ENCODE measurements around the gene AMPD3.

Gene AMPD3

DNA sequence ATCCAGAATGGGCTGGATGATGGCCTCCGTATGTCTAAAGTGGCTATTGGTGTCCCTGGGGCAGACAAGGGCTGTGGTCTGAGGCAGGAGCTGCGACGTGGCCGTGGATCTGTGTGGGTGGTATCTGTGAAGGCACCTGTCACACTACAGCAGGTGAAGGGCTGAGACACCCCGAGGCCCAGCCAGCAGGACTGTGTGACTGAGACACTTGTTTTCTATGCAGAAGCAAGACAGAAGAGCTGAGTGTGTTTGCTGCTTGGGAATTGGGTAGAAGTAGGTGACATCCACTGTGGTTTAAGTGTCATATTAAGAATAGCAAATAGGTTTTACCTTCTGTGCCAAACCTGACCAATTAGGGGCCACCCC is 35.0 kb downstream of the AMPD3 start:
- no peak for DNase-seq

GRCh38 chr11:10490398-10491241 is 35.6 kb downstream of the AMPD3 start:
- DNase-seq = no peak

DNA sequence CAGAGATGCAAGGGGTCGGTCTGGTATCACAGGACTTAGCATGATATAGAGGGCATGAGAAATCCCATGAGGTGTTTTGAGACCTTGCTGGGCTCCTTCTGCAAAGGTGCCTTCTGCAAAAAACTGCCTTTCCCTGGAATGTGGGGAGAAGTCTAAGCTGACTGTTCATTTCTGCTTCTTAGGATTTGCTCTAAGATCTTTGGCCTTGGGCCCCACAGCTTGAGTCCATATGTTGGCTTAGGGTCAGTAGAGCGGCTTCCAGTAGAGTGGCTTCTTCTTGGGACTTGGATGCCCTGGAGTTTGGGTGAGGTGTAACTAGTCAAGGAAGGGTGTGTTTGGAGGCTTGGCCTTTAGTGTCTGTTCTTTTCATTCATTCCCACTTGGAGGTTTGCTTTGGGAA is 37.0 kb downstream of the AMPD3 start:
- DNase-seq = no peak

DNA sequence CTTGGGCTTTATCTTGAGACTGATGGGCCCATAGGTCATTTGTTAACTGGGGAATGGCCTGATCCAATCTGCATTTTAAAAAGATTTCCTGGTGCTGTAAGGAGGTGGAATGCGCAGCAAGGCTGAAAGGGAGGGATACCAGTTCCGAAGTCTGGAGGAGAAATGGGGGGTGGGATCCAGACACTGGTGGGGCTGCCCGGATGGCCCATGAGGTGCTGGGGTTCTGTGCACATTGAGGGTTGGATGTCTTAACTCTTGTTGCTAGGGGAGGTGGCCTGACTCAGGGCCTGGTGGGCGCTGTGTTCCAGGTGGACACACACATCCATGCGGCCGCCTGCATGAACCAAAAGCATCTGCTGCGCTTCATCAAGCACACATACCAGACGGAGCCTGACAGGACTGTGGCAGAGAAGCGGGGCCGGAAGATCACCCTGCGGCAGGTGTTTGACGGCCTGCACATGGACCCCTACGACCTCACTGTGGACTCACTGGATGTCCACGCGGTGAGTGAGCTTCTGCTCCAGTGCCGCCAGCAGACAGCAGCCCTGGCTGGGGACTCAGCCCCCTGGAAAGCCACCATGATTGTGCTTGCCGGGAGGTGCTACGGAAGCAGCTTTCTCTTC is 38.1 kb downstream of the AMPD3 start:
- DNase-seq = no peak

DNA sequence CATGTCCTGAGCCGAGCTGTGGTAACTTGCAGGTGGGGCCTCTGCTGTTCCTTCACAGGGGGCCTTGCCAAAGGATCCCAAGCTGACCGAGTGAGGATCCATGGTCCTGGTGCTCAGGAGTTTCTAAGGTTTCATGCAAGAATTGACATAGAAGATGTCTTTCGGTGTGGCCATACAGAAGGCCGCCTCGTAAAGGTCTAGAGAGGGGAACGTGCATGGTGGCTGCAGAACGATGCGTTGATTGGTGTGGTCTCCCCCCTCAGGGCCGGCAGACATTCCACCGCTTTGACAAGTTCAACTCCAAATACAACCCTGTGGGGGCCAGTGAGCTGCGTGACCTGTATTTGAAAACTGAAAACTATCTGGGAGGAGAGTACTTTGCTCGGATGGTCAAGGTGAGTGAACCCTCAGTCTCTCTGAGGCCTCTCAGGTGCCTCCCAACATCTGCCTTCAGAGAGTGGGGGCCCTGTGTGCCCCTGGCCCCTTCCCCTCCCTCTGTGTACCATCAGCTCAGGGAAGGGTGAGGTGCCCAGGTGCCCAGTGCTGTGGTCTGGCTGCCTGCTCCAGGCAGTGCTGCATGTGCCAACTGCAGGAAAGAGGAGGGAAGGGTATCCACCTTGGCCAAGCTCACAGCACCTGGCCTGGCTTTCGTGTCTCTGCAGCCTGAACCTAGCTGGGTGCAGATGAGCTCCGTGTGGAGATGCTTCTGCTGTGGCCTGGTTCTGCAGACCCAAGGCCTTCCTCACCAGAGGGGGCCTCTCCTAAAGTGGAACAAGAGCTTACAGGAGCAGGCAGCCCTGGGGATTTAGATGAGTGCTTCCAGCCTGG is 39.8 kb downstream of the AMPD3 start:
- DNase-seq = no peak

DNA sequence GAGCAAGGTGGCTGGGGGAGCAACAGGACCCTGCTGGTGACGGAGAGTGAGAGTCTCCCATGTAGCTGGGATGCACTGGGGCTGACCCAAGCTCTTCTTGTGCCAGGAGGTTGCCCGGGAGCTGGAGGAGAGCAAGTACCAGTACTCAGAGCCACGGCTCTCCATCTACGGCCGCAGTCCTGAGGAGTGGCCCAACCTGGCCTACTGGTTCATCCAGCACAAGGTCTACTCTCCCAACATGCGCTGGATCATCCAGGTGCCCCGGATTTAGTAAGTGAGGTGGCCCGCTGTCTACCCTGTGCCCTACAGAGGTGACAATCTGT is 40.4 kb downstream of the AMPD3 start:
- no peak for DNase-seq

DNA sequence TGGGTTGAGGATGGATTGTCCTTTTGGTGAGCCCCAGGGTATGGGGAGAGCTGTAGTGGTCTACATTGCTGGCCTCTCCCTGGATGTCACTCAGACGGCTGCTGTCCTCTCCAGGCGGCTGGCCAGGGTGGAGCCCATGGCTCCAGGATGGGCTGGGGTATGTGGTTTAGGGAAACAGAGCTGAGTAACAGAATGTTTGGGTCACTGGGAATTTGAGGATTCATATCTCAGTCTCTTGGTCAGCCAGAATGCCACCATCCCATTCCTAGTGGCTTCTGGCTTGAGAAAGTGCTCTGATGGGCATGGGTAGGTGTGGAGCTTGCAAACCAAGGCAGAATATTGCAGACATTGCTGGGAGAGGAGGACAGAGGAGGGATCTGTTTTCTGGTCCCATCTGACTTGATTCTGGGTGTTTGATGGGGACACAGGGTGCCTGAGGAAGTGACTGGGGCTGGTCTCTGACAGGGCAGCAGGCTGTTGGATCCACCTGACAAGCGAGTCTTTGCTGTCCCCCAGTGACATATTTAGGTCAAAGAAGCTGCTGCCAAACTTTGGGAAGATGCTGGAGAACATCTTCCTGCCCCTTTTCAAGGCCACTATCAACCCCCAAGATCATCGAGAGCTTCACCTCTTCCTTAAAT is 41.4 kb downstream of the AMPD3 start:
- no peak for DNase-seq

DNA sequence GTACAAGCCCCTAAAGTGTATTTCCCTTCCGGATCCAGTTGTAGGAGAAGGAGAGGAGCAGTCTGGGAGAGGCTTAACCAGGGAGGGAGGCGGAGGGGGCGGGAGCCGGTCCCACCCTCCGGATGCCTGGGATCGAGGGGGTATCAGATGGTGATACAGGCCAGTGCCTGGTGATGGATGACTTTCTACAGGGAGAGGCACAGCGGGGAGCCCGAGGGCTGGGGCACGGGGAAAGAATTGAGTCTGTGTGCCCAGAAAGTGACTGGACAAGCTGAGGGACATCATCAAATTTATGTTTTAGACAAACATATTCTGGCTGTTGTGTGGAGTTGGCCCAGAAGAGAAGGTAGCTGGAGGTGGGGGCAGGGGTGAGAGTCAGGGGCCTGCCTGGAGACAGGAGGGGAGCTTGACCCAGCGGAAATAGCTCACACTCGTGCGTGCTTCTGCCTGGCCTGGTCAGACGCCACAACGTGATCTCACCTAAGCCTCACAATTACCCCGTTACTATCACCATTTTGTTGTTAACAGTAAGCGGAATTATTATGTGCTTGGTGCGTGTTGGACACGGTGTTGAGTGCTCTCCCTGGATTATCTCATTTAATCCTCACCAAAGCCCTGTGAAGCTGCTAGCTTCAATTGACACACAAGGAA is 42.4 kb downstream of the AMPD3 start:
- no peak for DNase-seq

DNA sequence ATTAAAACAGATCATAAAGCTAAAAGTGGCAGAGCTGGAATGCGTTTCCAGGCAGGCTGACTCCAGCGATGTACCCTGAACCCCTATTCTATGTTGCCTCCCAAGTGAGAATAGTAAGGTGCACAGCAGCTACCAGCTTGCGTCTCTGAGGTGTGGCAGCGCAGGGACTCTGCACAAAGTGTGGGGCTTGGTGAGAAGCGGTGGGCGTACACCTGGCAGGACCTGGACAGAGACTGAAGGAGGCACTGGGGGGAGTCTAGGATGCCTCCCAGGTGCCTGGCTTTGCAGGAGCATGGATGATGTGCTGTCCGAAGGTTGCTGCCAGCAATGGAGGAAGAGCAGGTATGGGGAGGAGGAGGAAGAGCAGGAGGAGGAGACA is 42.9 kb downstream of the AMPD3 start:
- DNase-seq = no peak

- no peak for DNase-seq
Measured at GRCh38 chr11:10498426-10499250, 43.6 kb downstream of the AMPD3 start.

GRCh38 chr11:10499452-10499851 is 44.4 kb downstream of the AMPD3 start:
- DNase-seq = no peak

GRCh38 chr11:10499874-10500601 is 45.0 kb downstream of the AMPD3 start:
- DNase-seq = no peak

DNA sequence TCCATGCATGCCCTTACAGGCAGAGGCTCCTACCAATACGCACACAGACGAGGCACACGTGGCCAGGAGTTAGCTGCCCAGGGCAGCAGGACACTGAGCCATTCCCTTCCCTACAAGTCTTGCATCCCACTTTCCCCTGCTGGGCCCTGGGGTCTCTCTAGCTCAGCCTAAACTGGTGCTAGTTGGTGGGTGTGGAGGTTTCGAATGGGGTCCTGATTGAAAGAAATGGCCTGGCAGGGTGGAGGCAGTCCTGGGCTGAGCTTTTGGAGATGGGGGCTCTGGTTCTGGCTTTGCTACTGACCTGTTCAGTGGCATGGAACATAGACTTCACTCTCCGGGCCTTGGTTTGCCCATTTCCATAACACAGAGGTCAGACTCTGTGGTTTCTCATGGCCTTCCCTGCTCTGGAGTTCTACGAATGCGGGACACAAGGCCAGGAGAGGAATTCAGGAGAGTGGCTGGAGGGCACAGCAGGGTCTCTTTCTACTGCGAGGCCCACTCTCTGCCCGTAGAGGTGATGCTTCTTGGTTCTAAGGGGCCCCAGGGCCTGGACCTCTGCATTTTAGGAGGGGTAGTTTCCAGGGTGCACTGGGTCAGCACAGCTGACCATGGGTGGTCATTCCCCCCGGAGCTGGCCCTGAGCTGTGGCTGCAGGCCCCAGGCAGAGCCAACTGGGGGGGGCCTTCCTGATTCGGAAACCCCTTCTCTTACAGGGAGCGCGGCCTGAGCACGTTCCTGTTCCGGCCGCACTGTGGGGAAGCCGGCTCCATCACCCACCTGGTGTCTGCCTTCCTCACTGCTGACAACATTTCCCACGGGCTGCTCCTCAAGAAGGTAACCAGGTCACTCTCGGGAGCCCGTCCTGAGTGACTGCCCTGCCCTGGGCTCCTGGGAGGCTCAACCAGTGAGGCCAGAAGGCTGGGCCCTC is 46.0 kb downstream of the AMPD3 start:
- no peak for DNase-seq

DNA sequence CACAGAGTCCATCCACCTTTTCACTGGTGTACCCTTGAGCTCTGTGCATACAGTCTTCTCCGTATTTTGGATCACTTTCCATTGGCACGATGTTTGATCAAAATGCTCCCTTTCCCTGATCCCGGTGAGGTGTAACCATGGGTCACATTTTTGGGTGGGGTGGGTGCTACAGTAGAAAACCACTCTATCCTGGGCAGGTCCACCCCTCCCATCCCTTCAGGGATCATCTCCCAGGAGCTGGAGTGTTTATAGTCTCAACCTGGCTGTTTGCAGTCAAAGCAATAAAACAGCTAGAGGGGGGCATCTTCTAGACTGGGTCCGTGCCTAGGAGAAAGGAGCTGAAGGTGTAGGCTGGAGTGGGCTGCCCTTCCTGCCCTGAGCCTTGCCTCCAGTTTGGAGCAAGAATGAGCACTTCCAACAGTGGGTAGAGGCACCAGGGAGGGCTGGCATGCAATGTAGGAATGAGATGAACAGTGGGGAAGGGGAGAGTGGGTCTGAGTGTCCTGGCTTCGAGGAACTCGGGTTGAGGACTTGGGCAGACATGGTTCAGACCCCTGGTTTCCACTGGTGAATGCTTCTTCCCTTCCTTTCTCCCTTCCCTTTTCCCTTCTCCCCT is 47.1 kb downstream of the AMPD3 start:
- no peak for DNase-seq

DNA sequence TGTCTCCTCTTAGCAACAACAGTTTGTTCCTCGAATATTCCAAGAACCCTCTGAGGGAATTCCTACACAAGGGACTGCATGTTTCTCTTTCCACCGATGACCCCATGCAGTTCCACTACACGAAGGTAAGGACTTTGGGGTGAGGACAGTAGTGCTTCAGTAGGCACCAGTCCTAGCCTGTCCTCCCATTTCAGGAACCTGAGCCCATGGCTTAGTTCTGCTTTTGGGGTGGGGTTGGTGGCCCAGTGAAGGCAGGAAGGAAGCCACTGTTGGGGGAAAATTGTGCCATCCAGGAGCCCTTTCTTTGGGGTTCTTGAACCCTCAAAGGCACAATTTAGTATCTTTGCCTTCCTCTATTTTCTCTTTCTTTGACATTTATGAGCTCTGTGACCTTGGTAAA is 47.7 kb downstream of the AMPD3 start:
- DNase-seq = no peak

DNA sequence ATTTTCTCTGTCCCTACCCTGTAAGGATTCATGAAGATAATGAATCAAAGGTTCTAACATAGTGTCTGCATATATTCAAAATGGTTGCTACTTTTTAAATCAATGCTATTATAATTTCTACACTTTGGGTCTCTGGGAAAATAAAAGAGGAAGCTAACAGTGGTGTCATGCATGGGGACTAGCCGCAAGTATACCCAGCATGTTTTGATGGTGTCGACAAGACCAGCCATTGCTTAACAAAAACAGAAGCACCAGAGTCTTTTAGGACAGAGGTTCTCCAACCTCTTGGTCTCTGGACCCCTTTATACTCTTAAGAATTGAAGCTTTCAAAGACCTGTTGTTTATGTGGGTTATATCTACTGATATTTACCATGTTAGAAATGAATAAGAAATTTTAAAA is 48.2 kb downstream of the AMPD3 start:
- DNase-seq = no peak

DNA sequence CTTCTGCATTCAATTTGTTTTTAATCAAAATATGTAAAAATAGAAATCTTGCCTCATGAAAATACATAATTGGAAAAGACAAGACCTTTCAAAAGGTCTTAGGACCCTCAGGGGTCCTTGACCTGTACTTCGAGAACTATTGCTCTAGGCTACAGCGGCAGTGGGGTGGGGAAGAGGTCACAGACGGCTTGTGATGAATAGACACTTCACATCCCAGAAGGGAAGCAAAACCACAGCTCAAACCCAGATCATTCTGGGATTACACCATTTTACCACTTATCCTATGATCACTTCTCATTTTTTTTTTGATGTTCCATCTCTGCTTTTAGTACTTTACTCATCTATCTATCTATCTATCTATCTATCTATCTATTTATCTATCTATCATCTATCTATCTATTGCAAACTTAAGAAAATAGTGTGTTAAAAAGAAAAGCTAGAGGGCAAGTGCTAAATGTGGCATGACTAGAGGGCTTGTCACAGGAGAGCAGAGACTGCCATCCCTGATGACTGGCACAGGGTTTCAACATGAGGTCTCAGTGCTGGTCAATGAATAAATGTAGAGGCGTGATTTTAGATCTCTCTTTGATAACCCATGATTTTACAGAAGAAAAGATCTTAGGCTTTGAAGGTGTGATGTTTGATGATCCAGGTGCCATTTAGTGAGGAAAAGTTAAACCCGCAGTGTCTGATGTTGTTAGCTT is 48.9 kb downstream of the AMPD3 start:
- DNase-seq = no peak

DNA sequence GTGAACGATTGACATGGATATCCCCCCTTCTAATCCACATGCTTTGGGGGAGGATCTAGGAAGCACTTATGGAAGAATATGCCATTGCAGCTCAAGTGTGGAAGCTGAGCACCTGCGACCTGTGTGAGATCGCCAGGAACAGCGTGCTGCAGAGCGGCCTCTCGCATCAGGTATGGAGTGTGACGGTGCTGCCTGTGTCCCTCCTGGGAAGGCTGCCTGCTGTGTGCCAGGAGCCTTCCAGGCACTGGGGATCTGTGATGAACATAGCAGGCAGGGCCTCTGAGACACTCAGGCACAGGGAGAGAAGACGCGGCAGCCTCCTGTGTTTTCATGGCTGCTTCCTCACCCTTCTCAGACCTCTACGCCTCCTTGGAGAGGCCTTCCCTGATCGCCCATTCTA is 49.4 kb downstream of the AMPD3 start:
- DNase-seq = no peak

All from activated CD4-positive, CD25-positive, alpha-beta regulatory T cell treated with anti-CD3 and anti-CD28 coated beads, Interleukin-2, amount 50 U/mL, for 72 hours (primary cell).